ENCODE measurements around the gene TUSC2. TPM values are rescaled to one million over a fixed set of nuclear protein-coding genes. Genes with fewer than 3 reads are reported as not detected.
A peak's percentile ranks its signal among the peaks of the same experiment; 100 is the strongest.

The TUSC2 gene
- total RNA-seq, 1 donor from 2014 or later: 41.4 TPM

- H3K4me3 ChIP-seq (ENCODE audit: insufficient read depth, low read depth, low read length): no peak overlapping the region
- Mint-ChIP-seq H3K27ac (ENCODE audit: unreplicated experiment) (no peak overlapping the region), H3K4me3 (ENCODE audit: unreplicated experiment) (no peak overlapping the region), H3K27me3 (ENCODE audit: low read depth, unreplicated experiment) (no peaks in the 10 kb centered on the region), H3K9me3 (ENCODE audit: unreplicated experiment) (no peaks in the 10 kb centered on the region), H3K36me3 (ENCODE audit: low read depth, unreplicated experiment) (peaks cover 6% of the 10 kb centered on the region), H3K4me1 (ENCODE audit: low read depth, unreplicated experiment) (peaks cover 24% of the 10 kb centered on the region)
- peaks cover 8% of the 10 kb centered on the region for H3K36me3 ChIP-seq (ENCODE audit: insufficient read depth, low read length)
- no peak overlapping the region for H2AFZ ChIP-seq (ENCODE audit: low read depth, low read length)
- H3K4me1 ChIP-seq (ENCODE audit: insufficient read depth, low read length): peaks cover 29% of the 10 kb centered on the region
- H3K9ac ChIP-seq (ENCODE audit: low read length): no peak overlapping the region
- no peaks in the 10 kb centered on the region for H3K9me3 ChIP-seq (ENCODE audit: insufficient read depth, low read depth, low read length)
- H3K79me2 ChIP-seq (ENCODE audit: insufficient read depth, low read length): peaks cover 47% of the 10 kb centered on the region
- FAIRE-seq: no peak
- no peaks in the 10 kb centered on the region for H3K27me3 ChIP-seq (ENCODE audit: insufficient read depth, low read length)
- H3K27ac ChIP-seq (ENCODE audit: low read depth, low read length): no peak overlapping the region
- H4K20me1 ChIP-seq (ENCODE audit: insufficient read depth, low read length): peaks cover 24% of the 10 kb centered on the region
- TF ChIP-seq CTCF (IDR thresholded peaks at IDR 0.05; ENCODE audit: insufficient read depth, low read depth, low read length): no peak
- DNase-seq (ENCODE audit: low read depth): no peak
- H3K4me2 ChIP-seq (ENCODE audit: low read length): no peak overlapping the region
These were observed 4.3 kb downstream of the TUSC2 start for GRCh38 chr3:50323614-50324199.

GRCh38 chr3:50323092-50323600, 4.9 kb downstream of the TUSC2 start:
- Mint-ChIP-seq H3K27ac (ENCODE audit: unreplicated experiment) (peak overlapping the region; percentile 12), H3K9me3 (ENCODE audit: unreplicated experiment) (no peaks in the 10 kb centered on the region), H3K4me3 (ENCODE audit: unreplicated experiment) (peak overlapping the region; percentile 45), H3K36me3 (ENCODE audit: low read depth, unreplicated experiment) (peaks cover 12% of the 10 kb centered on the region), H3K27me3 (ENCODE audit: low read depth, unreplicated experiment) (no peaks in the 10 kb centered on the region), H3K4me1 (ENCODE audit: low read depth, unreplicated experiment) (peaks cover 21% of the 10 kb centered on the region)
- no peak overlapping the region for H2AFZ ChIP-seq (ENCODE audit: low read depth, low read length)
- H3K4me2 ChIP-seq (ENCODE audit: low read length): no peak overlapping the region
- no peak overlapping the region for H3K27ac ChIP-seq (ENCODE audit: low read depth, low read length)
- H3K9ac ChIP-seq (ENCODE audit: low read length): no peak overlapping the region
- no peak for TF ChIP-seq CTCF (IDR thresholded peaks at IDR 0.05; ENCODE audit: insufficient read depth, low read depth, low read length)
- H3K27me3 ChIP-seq (ENCODE audit: insufficient read depth, low read length): no peaks in the 10 kb centered on the region
- peaks cover 30% of the 10 kb centered on the region for H4K20me1 ChIP-seq (ENCODE audit: insufficient read depth, low read length)
- peaks cover 52% of the 10 kb centered on the region for H3K79me2 ChIP-seq (ENCODE audit: insufficient read depth, low read length)
- FAIRE-seq (no peak), DNase-seq (ENCODE audit: low read depth) (no peak)
- H3K4me3 ChIP-seq (ENCODE audit: insufficient read depth, low read depth, low read length): no peak overlapping the region
- peaks cover 13% of the 10 kb centered on the region for H3K36me3 ChIP-seq (ENCODE audit: insufficient read depth, low read length)
- H3K9me3 ChIP-seq (ENCODE audit: insufficient read depth, low read depth, low read length): no peaks in the 10 kb centered on the region
- H3K4me1 ChIP-seq (ENCODE audit: insufficient read depth, low read length): peaks cover 24% of the 10 kb centered on the region

GRCh38 chr3:50322386-50323091, 5.5 kb downstream of the TUSC2 start, which contains the start of gene HYAL2:
TSS of gene HYAL2 (minus strand) at chr3:50322745. CDS start at chr3:50320489, 2,256 bp downstream.
- Mint-ChIP-seq H3K4me3 (ENCODE audit: unreplicated experiment) (peak within 1 kb of the TSS; percentile 85), H3K4me1 (ENCODE audit: low read depth, unreplicated experiment) (peaks cover 21% of the 10 kb centered on the region)
- DNase-seq (ENCODE audit: low read depth): no peak

More at GRCh38 chr3:50322386-50323091, 5.5 kb downstream of the TUSC2 start, which contains the start of gene HYAL2:
- H3K9ac ChIP-seq (ENCODE audit: low read length): peak within 1 kb of the TSS; percentile 96
- no peak for FAIRE-seq
- H3K27me3 Mint-ChIP-seq (ENCODE audit: low read depth, unreplicated experiment): no peaks in the 10 kb centered on the region
- H3K27ac ChIP-seq (ENCODE audit: low read depth, low read length): peak within 1 kb of the TSS; percentile 100
- peak within 1 kb of the TSS; percentile 95 for H3K4me3 ChIP-seq (ENCODE audit: insufficient read depth, low read depth, low read length)
- H3K4me2 ChIP-seq (ENCODE audit: low read length): peak within 1 kb of the TSS; percentile 93
- H3K36me3 ChIP-seq (ENCODE audit: insufficient read depth, low read length): peaks cover 13% of the 10 kb centered on the region
- peak within 1 kb of the TSS; percentile 92 for H2AFZ ChIP-seq (ENCODE audit: low read depth, low read length)
- H3K27ac Mint-ChIP-seq (ENCODE audit: unreplicated experiment): peak within 1 kb of the TSS; percentile 98
- H4K20me1 ChIP-seq (ENCODE audit: insufficient read depth, low read length): peaks cover 33% of the 10 kb centered on the region
- H3K9me3 Mint-ChIP-seq (ENCODE audit: unreplicated experiment): no peaks in the 10 kb centered on the region
- peaks cover 13% of the 10 kb centered on the region for H3K36me3 Mint-ChIP-seq (ENCODE audit: low read depth, unreplicated experiment)
- H3K4me1 ChIP-seq (ENCODE audit: insufficient read depth, low read length): peaks cover 24% of the 10 kb centered on the region
- TF ChIP-seq EZH2 (IDR thresholded peaks at IDR 0.05; ENCODE audit: insufficient read depth, low read length): no peak
- TF ChIP-seq CTCF (IDR thresholded peaks at IDR 0.05; ENCODE audit: insufficient read depth, low read depth, low read length): no peak
- H3K79me2 ChIP-seq (ENCODE audit: insufficient read depth, low read length): peaks cover 53% of the 10 kb centered on the region
- H3K9me3 ChIP-seq (ENCODE audit: insufficient read depth, low read depth, low read length): no peaks in the 10 kb centered on the region
- no peaks in the 10 kb centered on the region for H3K27me3 ChIP-seq (ENCODE audit: insufficient read depth, low read length)
